ENCODE data around the gene DNAL1. TPM values are rescaled to one million over a fixed set of nuclear protein-coding genes. Genes with fewer than 3 reads are reported as not detected.
A peak's percentile ranks its signal among the peaks of the same experiment; 100 is the strongest.

DNAL1 gene
- total RNA-seq, 6 donors from 2014 or later, result 4.2 to 29.8 (median 11.5) TPM

- ATAC-seq (ENCODE audit: low FRiP score in 2 of 2) (peak; percentile 82 to 88), DNase-seq (peak; percentile 86 to 92)
- no peaks in the 10 kb centered on the region for H3K27me3 ChIP-seq
- WGBS, 2 donors, result 9% methylated on average over 5 to 9 of the region's 9 CpGs
- no peaks in the 10 kb centered on the region for H3K9me3 ChIP-seq
- H3K4me3 ChIP-seq, result peak overlapping the region in 3 of 4 donors; percentile 11 to 33 (median 29)
- peaks cover 7 to 44% (median 34%) of the 10 kb centered on the region in 4 donors for H3K36me3 ChIP-seq
- peaks cover 69 to 74% (median 73%) of the 10 kb centered on the region in 4 donors for H3K4me1 ChIP-seq
- TF ChIP-seq, protein P1, sequence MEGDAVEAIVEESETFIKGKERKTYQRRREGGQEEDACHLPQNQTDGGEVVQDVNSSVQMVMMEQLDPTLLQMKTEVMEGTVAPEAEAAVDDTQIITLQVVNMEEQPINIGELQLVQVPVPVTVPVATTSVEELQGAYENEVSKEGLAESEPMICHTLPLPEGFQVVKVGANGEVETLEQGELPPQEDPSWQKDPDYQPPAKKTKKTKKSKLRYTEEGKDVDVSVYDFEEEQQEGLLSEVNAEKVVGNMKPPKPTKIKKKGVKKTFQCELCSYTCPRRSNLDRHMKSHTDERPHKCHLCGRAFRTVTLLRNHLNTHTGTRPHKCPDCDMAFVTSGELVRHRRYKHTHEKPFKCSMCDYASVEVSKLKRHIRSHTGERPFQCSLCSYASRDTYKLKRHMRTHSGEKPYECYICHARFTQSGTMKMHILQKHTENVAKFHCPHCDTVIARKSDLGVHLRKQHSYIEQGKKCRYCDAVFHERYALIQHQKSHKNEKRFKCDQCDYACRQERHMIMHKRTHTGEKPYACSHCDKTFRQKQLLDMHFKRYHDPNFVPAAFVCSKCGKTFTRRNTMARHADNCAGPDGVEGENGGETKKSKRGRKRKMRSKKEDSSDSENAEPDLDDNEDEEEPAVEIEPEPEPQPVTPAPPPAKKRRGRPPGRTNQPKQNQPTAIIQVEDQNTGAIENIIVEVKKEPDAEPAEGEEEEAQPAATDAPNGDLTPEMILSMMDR (IDR thresholded peaks at IDR 0.05), result no peak
- TF ChIP-seq POLR2A (IDR thresholded peaks at IDR 0.05) (no peak), EP300 (IDR thresholded peaks at IDR 0.05) (peak in 1 of 4 donors; percentile 63), POLR2AphosphoS5 (IDR thresholded peaks at IDR 0.05) (peak; percentile 31 to 70)
- H3K27ac ChIP-seq, result peak overlapping the region; percentile 80 to 89 (median 87)
Measured at GRCh38 chr14:73740618-73741326, 96.0 kb downstream of the DNAL1 start.

DNA sequence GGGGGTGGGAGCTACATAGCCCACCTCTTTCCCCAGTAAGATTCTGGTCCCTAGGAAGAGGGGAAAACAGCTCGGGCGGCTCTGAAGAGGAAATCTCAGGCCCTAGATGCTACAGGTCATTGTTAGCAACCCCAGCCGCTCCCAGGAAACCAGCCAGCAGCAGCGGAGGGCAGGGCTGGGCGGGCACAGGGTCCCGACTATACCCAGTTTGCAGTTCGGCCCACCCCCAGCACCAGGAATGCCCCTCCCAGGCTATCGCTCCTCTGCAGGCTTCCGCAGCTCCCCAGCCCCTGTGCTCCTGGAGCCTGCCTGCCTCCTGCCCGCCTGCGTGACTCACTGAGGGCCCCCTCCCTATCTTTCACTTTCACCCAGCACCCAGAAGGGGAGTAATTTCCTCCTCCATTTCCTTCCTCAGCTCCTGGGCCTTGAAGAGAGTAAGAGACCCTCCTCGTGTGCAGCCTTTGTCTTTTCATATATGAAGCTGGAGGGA is 96.6 kb downstream of the DNAL1 start:
- WGBS, 2 donors, result 0 to 1% methylated on average over 8 to 10 of the region's 12 CpGs

GRCh38 chr14:73741876-73742519 is 97.2 kb downstream of the DNAL1 start:
- Histone ChIP-seq H3K27me3 (no peaks in the 10 kb centered on the region), H3K36me3 (peaks cover 7 to 32% (median 24%) of the 10 kb centered on the region in 4 donors), H3K9me3 (no peaks in the 10 kb centered on the region), H3K27ac (peak overlapping the region; percentile 80 to 89 (median 87)), H3K4me3 (peak overlapping the region in 3 of 4 donors; percentile 11 to 33 (median 29)), H3K4me1 (peaks cover 81 to 87% (median 85%) of the 10 kb centered on the region in 4 donors)
- TF ChIP-seq EP300 (IDR thresholded peaks at IDR 0.05) (no peak), POLR2AphosphoS5 (IDR thresholded peaks at IDR 0.05) (no peak), POLR2A (IDR thresholded peaks at IDR 0.05) (no peak)
- TF ChIP-seq, protein P1 (IDR thresholded peaks at IDR 0.05), result no peak
- no peak for ATAC-seq (ENCODE audit: low FRiP score in 2 of 2)
- peak in 1 of 2 donors; percentile 78 for DNase-seq
- 24 to 28% methylated on average over 8 to 17 of the region's 17 CpGs for WGBS, 2 donors

More for the DNA sequence above, 96.6 kb downstream of the DNAL1 start:
- no peaks in the 10 kb centered on the region for H3K27me3 ChIP-seq
- peak; percentile 85 to 91 for DNase-seq
- peak overlapping the region; percentile 80 to 89 (median 87) for H3K27ac ChIP-seq
- H3K36me3 ChIP-seq, result peaks cover 7 to 37% (median 30%) of the 10 kb centered on the region in 4 donors
- TF ChIP-seq, protein P1 (IDR thresholded peaks at IDR 0.05), result peak in 1 of 6 experiments; percentile 22
- TF ChIP-seq POLR2A (IDR thresholded peaks at IDR 0.05) (no peak), EP300 (IDR thresholded peaks at IDR 0.05) (peak in 2 of 4 donors; percentile 96), POLR2AphosphoS5 (IDR thresholded peaks at IDR 0.05) (peak; percentile 77 to 94)
- peaks cover 75 to 81% (median 80%) of the 10 kb centered on the region in 4 donors for H3K4me1 ChIP-seq
- peak overlapping the region in 3 of 4 donors; percentile 11 to 33 (median 29) for H3K4me3 ChIP-seq
- ATAC-seq (ENCODE audit: low FRiP score in 2 of 2), result peak; percentile 78 to 81
- H3K9me3 ChIP-seq, result no peaks in the 10 kb centered on the region

GRCh38 chr14:73742520-73743238 is 97.9 kb downstream of the DNAL1 start:
- H3K27ac ChIP-seq, result peak overlapping the region; percentile 80 to 89 (median 87)
- peaks cover 7 to 25% (median 20%) of the 10 kb centered on the region in 4 donors for H3K36me3 ChIP-seq
- H3K27me3 ChIP-seq, result no peaks in the 10 kb centered on the region
- TF ChIP-seq POLR2A (IDR thresholded peaks at IDR 0.05) (no peak), POLR2AphosphoS5 (IDR thresholded peaks at IDR 0.05) (no peak), EP300 (IDR thresholded peaks at IDR 0.05) (no peak)
- TF ChIP-seq, protein P1 (IDR thresholded peaks at IDR 0.05), result no peak
- peaks cover 88 to 93% (median 92%) of the 10 kb centered on the region in 4 donors for H3K4me1 ChIP-seq
- DNase-seq (no peak), ATAC-seq (ENCODE audit: low FRiP score in 2 of 2) (no peak)
- WGBS, 2 donors, result 57 to 71% methylated on average over 6 of the region's 6 CpGs
- peak overlapping the region in 1 of 4 donors; percentile 33 for H3K4me3 ChIP-seq
- H3K9me3 ChIP-seq, result no peaks in the 10 kb centered on the region
